Breast epithelium (tissue), 4 donors: Measurements from ENCODE around the gene GALNT10. TPM values are rescaled to one million over a fixed set of nuclear protein-coding genes. Genes with fewer than 3 reads are reported as not detected.

Experiments
- DNase-seq, 2 donors: peaks; one replicate each; pipeline ENCODE4 v3.0.0-alpha.2; 2019; ENCODE audit warnings: low spot score in 2 of 2
- H3K27ac ChIP-seq, 2 donors: fragments of 200-600 bp; sonication (generic) in 1 of 2; one replicate each; pipeline ENCODE4 v1.5.1; 2016 to 2019; ENCODE audit warnings: mild to moderate bottlenecking in 1 of 2
- H3K27me3 ChIP-seq, 2 donors: fragments of 200-600 bp; sonication (generic) in 1 of 2; one replicate each; pipeline versions ENCODE4 v1.5.1 to v1.6.0; 2017 to 2019; ENCODE audit warnings: control low read depth in 1 of 2, mild to moderate bottlenecking in 1 of 2
- H3K36me3 ChIP-seq: fragments of 200-600 bp; one replicate; pipeline ENCODE4 v1.5.1; 2019
- H3K4me1 ChIP-seq, 2 donors: fragments of 200-600 bp; sonication (generic); one replicate each; pipeline ENCODE4 v1.5.1; 2016 to 2019; ENCODE audit warnings: control low read depth in 1 of 2
- H3K4me3 ChIP-seq, 3 donors: fragments of 200-600 bp; sonication (generic); 1 replicate in 2 of 3; 2 replicates in 1 of 3; pipeline ENCODE4 v1.5.1; 2016 to 2019; ENCODE audit warnings: mild to moderate bottlenecking in 3 of 3, moderate library complexity in 2 of 3
- H3K9me3 ChIP-seq, 2 donors: fragments of 200-600 bp; sonication (generic) in 1 of 2; one replicate each; pipeline ENCODE4 v1.5.1; 2016 to 2019; ENCODE audit warnings: control low read depth in 1 of 2
- POLR2A ChIP-seq: fragments of 450-650 bp; IDR thresholded peaks from one replicate; pipeline ENCODE4 v1.6.1; 2016; ENCODE audit warnings: antibody characterized with exemption, mild to moderate bottlenecking, moderate library complexity
- POLR2AphosphoS5 ChIP-seq, 3 donors: sonication (generic); formaldehyde crosslinking; IDR thresholded peaks; one replicate each; pipeline ENCODE4 v1.6.1; 2017; ENCODE audit warnings: antibody characterized with exemption in 3 of 3
- intact Hi-C: fragments of 100-400 bp; cut with DNase I; formaldehyde crosslinking; loops from one replicate; pipeline ENCODE4 v1.15.1; 2023; ENCODE audit warnings: low total_unique reads
- total RNA-seq, 3 donors: library from RNA; depleted of rRNA; stranded (reverse); fragments of >200 nt; gene quantifications; one replicate each; pipeline ENCODE4 v1.1.0, GENCODE V29; 2016
- TF ChIP-seq, protein P1 (sequence below), 3 donors: fragments of 450-650 bp; IDR thresholded peaks; one replicate each; pipeline ENCODE4 v1.5.1; 2016 to 2017; ENCODE audit warnings: antibody characterized with exemption in 3 of 3, mild to moderate bottlenecking in 3 of 3, moderate library complexity in 3 of 3

GALNT10 gene
- total RNA-seq, 3 donors from 2014 or later, result 32.8 to 67.2 (median 34.1) TPM

DNA sequence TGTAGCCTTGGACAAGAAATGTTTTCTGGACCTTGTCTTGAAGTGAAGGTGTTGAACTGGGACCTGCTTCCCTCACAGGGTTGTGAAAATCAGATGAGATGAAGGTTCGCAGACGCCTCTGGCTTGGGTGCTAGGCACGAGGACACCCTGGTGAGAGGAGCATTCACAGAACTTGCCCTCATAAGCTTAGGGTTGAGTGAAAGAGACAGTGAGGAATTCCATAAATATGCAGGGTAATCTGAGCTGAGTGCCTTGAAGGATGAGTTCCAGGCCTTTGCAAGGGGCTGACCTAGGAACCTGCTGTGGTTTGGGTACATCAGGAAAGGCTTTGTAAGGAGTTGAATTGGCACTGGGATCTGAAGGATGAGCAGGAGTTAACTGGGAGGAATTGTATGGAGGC, 179.6 kb downstream of the GALNT10 start:
- Histone ChIP-seq H3K27ac (no peak overlapping the region), H3K4me1 (no peaks in the 10 kb centered on the region), H3K4me3 (no peak overlapping the region), H3K27me3 (no peaks in the 10 kb centered on the region), H3K9me3 (no peaks in the 10 kb centered on the region), H3K36me3 (no peaks in the 10 kb centered on the region)
- TF ChIP-seq POLR2AphosphoS5 (IDR thresholded peaks at IDR 0.05) (no peak), POLR2A (no peak)
- TF ChIP-seq, protein P1, sequence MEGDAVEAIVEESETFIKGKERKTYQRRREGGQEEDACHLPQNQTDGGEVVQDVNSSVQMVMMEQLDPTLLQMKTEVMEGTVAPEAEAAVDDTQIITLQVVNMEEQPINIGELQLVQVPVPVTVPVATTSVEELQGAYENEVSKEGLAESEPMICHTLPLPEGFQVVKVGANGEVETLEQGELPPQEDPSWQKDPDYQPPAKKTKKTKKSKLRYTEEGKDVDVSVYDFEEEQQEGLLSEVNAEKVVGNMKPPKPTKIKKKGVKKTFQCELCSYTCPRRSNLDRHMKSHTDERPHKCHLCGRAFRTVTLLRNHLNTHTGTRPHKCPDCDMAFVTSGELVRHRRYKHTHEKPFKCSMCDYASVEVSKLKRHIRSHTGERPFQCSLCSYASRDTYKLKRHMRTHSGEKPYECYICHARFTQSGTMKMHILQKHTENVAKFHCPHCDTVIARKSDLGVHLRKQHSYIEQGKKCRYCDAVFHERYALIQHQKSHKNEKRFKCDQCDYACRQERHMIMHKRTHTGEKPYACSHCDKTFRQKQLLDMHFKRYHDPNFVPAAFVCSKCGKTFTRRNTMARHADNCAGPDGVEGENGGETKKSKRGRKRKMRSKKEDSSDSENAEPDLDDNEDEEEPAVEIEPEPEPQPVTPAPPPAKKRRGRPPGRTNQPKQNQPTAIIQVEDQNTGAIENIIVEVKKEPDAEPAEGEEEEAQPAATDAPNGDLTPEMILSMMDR (IDR thresholded peaks at IDR 0.05), result no peak
- intact Hi-C loops, result no loop called here
- no peak for DNase-seq

DNA sequence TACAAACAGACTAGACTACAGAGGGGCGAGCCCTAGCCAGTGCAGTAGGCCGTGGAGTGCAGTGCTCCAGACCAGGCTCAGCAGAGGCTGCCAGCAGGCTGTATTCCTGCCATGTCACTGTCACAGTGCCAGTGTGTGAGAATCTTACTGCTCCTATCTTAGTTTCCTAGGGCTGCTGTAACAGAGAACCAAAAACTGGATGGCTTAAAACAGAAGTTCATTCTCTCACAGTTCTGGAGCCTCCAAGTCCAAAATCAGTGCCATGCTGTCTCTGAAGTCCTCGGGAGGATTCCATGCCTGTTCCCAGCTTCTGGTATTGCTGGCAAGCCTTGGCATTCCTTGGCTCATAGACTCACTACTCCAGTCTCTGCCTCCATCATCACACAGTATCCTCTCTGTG, 180.3 kb downstream of the GALNT10 start:
- TF ChIP-seq POLR2A (no peak), POLR2AphosphoS5 (IDR thresholded peaks at IDR 0.05) (no peak)
- TF ChIP-seq, protein P1 (IDR thresholded peaks at IDR 0.05), result no peak
- Histone ChIP-seq H3K27me3 (no peaks in the 10 kb centered on the region), H3K4me3 (no peak overlapping the region), H3K4me1 (no peaks in the 10 kb centered on the region), H3K9me3 (no peaks in the 10 kb centered on the region), H3K36me3 (no peaks in the 10 kb centered on the region), H3K27ac (peak overlapping the region; percentile 8 to 30)
- intact Hi-C loops, result no loop called here
- no peak for DNase-seq

DNA sequence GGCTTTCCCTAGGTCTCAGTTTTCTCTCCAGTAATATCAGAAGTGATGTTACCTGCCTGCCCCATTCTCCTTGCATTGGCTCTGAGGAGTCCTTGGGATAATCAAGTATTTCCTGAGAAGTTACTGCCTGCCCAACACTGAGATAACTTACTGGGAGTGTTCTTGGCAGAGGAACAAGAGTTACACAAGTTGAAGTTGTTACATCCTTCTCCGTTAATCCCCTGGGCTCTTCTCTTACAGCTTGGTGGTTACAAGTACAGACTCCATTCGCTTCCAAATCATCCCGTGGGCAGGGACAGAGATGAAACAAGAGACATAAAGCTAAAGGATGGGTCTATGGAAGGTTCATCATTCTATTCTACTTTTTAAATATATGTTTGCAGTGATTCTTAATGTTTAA, 181.2 kb downstream of the GALNT10 start:
- TF ChIP-seq POLR2A, result no peak
- no peak for TF ChIP-seq POLR2AphosphoS5 (IDR thresholded peaks at IDR 0.05)
- TF ChIP-seq, protein P1 (IDR thresholded peaks at IDR 0.05), result no peak
- H3K27me3 ChIP-seq, result no peaks in the 10 kb centered on the region
- no peaks in the 10 kb centered on the region for H3K4me1 ChIP-seq
- no peaks in the 10 kb centered on the region for H3K9me3 ChIP-seq
- H3K36me3 ChIP-seq, result no peaks in the 10 kb centered on the region
- H3K4me3 ChIP-seq, result no peak overlapping the region
- peak overlapping the region; percentile 7 to 10 for H3K27ac ChIP-seq
- DNase-seq, result no peak
- intact Hi-C loops, result no loop called here

DNA sequence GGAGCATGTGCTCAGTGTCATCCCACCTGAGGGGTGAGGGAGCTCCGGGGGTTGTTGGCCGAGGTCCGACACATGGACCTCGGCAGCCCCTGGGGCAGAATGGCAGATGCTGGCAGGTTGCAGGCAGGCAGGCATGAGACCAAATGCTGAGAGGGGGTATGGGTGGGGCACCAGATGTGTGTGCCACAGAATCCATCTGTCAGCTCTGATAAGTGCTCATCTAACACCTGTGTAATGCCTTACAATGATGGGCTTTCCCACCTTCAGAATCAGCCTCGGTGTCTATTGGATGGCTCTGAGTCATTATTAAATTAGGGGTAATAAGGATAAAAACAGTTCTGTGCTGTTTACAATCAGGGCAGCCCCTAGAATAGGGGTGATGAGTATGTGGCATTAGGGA, 182.1 kb downstream of the GALNT10 start:
- Histone ChIP-seq H3K27me3 (no peaks in the 10 kb centered on the region), H3K9me3 (no peaks in the 10 kb centered on the region), H3K27ac (no peak overlapping the region), H3K4me1 (no peaks in the 10 kb centered on the region), H3K4me3 (no peak overlapping the region), H3K36me3 (no peaks in the 10 kb centered on the region)
- no peak for TF ChIP-seq POLR2A
- TF ChIP-seq, protein P1 (IDR thresholded peaks at IDR 0.05), result no peak
- TF ChIP-seq POLR2AphosphoS5 (IDR thresholded peaks at IDR 0.05), result no peak
- intact Hi-C loops, result no loop called here
- DNase-seq, result no peak

DNA sequence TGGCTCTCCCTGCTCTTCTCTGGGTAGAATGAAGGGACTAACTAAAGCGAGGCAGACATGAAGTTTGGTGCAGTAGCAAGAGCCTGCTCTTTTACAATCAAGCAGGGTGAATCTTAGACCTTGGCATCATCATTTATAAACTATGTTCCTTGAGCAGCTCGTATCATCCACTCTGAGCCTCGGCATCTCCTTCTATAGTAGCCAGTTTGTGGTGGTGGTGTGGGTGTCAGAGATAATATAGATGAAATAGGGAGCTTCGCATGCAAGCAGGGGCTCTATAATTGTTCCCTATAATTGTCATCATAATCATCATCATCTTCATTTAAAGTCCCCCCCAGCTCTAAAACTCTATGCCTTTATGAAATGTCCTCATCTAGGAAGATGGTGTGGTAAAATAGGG, 182.8 kb downstream of the GALNT10 start:
- TF ChIP-seq, protein P1 (IDR thresholded peaks at IDR 0.05), result no peak
- TF ChIP-seq POLR2A, result no peak
- TF ChIP-seq POLR2AphosphoS5 (IDR thresholded peaks at IDR 0.05), result no peak
- intact Hi-C loops, result no loop called here
- no peak overlapping the region for H3K27ac ChIP-seq
- no peaks in the 10 kb centered on the region for H3K9me3 ChIP-seq
- H3K27me3 ChIP-seq, result no peaks in the 10 kb centered on the region
- no peak overlapping the region for H3K4me3 ChIP-seq
- H3K4me1 ChIP-seq, result no peaks in the 10 kb centered on the region
- no peaks in the 10 kb centered on the region for H3K36me3 ChIP-seq
- no peak for DNase-seq
